NCI-H69 (cell line): ENCODE data around the gene RBM20.
"Not testable (repeated sequence)": the region's sequence is repeated elsewhere in the genome, so short reads cannot be mapped to it uniquely, and the experiment has no call there.

Experiments used
- DNase-seq: peaks from one replicate; lab custom pipeline; 2025; lab: John Stamatoyannopoulos, UW

RBM20 gene

DNA sequence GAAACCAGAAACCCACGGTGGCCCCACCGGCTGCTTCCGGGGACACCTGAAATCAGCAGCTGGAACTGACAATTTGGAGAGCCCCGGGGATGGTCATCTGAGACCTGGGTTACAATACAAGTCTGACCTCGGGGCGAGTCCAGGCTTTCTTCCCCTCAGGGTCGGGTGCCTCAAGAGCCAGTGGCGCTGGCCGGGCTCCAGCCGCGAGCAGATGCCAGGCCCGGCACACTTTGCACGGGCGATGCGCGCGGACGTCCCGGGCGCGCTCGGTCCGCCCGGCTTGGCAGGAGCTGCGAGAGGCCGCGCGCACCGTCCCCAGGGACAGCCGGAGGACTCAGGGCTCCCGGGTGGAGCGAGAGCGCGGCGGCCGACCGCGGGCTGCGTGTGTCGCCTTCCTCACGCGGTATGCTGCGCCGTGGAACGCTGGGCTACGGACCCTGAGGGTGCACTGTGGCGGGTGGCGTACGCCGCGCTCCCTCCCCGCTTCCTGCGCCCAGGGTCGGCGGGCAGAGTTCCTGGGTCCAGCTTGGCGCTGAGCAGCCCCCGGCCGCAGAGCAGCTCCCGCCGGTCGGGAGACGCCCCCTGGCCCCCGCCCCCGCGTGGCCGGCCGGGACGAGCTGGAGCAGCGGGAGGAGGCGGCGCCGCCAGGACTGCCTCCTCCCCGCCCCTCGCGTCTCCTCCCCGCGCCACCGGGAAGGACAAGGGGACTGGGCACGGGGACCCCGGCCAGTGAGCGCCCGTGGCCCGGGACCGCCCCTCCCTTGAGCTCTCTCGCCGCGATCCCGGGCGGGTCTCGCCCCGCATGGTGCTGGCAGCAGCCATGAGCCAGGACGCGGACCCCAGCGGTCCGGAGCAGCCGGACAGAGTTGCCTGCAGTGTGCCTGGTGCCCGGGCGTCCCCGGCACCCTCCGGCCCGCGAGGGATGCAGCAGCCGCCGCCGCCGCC is at the start of gene RBM20:
Gene RBM20 (plus strand): TSS at position 684 of the 945 bp plus-strand sequence. CDS start 119 bp downstream, at position 803.
- peak; percentile 43 for DNase-seq

DNA sequence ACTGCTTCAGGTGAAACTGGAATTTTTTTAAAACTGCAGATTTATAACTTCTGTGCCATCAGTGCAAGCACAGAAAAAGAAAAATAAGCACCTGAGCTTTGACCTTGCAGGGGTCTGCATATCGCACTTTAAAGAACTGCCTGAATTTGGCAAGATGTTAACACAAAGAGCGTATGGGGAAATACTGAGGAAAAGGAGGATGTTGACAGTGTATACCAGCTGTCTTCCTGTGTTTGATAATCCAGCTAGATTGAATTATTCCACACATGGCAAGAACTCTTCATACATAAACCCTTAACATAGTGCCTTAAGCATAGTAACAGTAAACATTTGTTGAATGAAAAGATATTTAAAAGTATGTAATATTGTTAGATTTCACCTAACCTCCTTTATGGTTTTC is 46.7 kb upstream of the RBM20 start:
- DNase-seq = no peak

GRCh38 chr10:110600487-110601101 is 43.5 kb upstream of the RBM20 start:
- DNase-seq = peak; percentile 57

DNA sequence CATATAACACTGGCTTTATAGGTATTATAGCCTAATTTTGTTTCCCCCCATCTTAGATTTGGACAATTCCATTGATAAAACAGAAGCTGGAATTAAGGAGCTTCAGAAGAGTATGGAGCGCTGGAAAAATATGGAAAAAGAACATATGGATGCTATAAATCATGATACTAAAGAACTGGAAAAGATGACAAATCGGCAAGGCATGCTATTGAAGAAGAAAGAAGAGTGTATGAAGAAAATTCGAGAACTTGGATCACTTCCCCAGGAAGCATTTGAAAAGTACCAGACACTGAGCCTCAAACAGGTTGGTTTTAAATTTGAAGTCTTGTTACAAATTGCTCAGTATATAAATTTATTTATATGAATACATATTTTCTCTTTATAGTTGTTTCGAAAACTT is 42.6 kb upstream of the RBM20 start:
- DNase-seq = no peak

- DNase-seq = no peak
Observed at GRCh38 chr10:110608087-110608486, 36.0 kb upstream of the RBM20 start.

GRCh38 chr10:110609605-110610004 is 34.5 kb upstream of the RBM20 start:
- peak; percentile 71 for DNase-seq

GRCh38 chr10:110610308-110610774 is 33.8 kb upstream of the RBM20 start:
- peak; percentile 58 for DNase-seq

- DNase-seq = not testable (repeated sequence)
Observed at GRCh38 chr10:110610781-110611180, 33.4 kb upstream of the RBM20 start.

DNA sequence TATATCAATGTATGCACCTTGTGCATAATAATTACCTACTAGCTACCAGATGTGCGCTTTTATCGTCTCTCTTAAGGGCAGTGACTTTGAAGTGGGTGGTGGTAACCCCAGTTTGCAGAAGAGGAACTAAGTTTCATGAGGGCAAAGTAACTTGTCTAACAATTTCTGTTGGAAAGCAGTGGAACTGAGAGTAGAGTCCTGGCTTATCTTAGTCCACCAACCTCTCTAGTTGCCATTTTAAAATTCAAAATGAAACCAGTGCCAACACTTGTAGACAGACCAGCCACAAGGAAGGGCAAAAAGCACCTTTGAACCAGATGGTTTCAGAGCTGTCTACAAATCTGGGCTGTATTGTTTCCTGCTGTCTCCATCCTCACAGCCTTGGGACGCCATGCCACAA is 32.0 kb upstream of the RBM20 start:
- peak; percentile 6 for DNase-seq

GRCh38 chr10:110612629-110613028 is 31.5 kb upstream of the RBM20 start:
- DNase-seq = no peak

DNA sequence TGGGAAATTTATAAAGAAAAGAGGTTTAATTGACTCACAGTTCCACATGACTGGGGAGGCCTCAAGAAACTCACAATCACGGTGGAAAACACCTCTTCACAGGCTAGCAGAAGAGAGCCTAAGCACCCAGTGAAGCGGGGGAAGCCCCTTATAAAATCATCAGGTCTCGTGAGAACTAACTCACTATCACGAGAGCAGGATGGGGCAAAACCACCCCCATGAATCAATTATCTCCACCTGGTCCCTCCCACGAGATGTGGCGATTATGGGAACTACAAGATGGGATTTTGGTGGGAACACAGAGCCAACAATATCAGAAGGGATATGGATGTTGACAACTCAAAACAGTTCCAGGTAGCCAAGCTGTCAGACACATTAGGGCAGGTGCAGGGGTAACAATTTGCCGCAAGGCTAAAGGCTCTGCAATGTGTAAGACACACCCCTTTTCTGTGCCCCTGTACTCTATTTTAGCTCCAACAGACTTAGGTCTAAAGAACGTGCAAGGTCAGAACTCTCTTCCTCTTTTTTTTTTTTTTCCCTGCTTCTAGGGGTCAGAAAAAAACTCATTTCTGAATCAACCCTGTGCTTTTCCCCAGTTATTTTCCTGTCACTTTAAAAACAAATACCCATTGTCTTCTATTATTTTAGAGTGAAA is 30.7 kb upstream of the RBM20 start:
- DNase-seq = no peak

DNA sequence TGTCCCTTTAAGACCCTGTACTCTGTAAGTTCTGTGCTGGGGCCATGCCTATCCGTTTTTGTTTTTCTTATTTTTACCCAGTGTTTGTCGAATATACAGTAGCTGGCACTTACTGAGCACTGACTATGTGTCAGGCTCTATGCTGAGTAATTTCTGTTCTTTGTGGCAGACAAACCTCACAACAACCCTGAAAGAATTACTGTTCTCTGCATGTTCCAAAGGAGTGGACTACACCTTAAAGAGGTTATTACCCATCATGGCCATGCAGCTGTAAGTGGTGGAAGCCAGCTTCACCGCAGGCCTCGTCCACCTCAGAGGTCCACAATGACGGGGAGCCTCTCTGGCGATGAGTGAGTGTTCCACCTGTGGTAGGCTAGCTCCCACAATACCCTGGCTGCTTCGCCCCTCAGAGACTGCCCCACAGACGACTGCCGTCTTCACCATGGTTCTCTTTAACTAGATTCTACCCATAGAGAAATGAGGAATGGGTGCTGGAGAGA is 30.1 kb upstream of the RBM20 start:
- DNase-seq = no peak

- DNase-seq = peak; percentile 59
Observed at GRCh38 chr10:110615057-110615747, 28.9 kb upstream of the RBM20 start.

GRCh38 chr10:110616493-110617033 is 27.6 kb upstream of the RBM20 start:
- no peak for DNase-seq

- DNase-seq = peak; percentile 59
Observed at GRCh38 chr10:110617425-110618229, 26.5 kb upstream of the RBM20 start.

- DNase-seq = no peak
Observed at GRCh38 chr10:110618230-110618610, 25.9 kb upstream of the RBM20 start.

- peak; percentile 56 for DNase-seq
Observed at GRCh38 chr10:110619514-110620397, 24.4 kb upstream of the RBM20 start.

DNA sequence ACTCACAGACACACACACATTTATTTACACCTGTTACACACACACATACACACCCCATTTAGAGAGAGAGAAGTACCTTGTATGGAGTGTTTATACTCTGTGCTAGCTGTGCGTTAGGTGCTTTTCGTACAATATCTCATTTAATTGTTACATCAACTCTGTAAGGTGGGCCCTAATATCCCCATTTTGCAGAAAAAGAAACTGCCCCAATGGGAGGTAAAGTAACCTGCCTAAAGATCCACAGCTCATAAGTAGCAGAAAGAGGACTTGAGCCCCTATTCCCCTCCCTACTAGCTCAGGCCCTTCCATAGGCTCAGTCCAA is 23.8 kb upstream of the RBM20 start:
- no peak for DNase-seq

DNA sequence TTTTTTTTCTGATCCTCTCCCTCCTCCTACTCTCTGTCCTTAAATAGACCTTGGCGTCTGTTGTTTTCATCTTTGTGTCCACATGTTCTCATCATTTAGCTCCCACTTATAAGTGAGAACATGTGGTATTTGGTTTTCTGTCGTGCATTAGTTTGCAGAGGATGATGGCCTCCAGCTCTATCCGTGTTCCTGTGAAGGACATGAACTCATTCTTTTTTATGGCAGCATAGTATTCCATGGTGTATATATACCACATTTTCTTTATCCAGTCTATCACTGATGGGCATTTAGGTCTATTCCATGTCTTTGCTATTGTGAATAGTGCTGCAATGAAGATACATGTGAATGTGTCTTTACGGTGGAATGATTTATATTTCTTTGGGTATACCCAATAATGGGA is 20.8 kb upstream of the RBM20 start:
- DNase-seq = not testable (repeated sequence)
